Smooth muscle cell of the pulmonary artery (primary cell): Measurements from ENCODE around the gene RALGAPA2. TPM values are rescaled to one million over a fixed set of nuclear protein-coding genes. Genes with fewer than 3 reads are reported as not detected.

Experiments used
- total RNA-seq: library from RNA; depleted of rRNA; stranded (reverse); fragments of >200 nt; gene quantifications from 2 replicates; pipeline ENCODE4 v1.2.3, GENCODE V29; 2014

Gene RALGAPA2
- 10.6 and 13.3 TPM in 2 replicates for total RNA-seq

DNA sequence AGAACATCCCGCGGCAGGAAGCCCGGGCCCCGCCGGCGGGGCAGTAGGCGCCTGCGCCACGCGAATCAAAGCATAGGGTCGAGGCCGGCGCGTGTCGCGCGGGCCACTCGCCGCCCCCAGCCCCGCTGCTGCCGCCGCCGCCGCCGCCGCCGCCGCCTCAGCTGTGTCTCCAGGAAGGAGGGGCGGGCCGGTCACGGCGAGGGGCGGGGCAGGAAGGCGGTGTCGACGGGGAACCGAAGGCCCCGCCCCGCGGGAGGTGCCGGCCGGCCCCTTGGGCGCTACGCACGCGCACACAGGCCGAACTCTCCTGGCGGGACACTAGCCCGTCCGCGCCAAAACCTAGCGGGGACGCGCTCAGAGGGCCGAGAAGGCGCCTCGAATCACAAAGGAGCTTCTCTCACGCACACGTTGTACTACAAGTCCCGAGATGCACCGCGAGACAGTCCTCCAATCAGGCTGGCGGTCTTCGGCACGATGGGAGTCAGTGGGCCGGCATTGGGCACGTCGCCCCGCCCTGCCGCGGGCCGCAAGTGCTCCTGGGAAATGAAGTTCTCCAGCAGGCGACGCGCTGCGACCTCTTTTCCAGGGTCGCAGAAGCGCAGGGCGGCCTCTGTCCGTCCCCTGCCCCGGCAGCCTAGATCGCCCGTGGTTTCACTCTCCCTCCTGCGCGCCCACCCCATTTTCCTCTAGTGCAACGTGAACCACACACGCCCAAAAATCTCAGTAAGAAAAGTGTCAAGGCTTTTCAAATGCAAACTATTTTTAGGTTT lies at the start of gene RALGAPA2:
RALGAPA2 (minus strand) TSS at position 171 of the 770 bp plus-strand sequence; CDS start at position 7, 164 bp downstream.

DNA sequence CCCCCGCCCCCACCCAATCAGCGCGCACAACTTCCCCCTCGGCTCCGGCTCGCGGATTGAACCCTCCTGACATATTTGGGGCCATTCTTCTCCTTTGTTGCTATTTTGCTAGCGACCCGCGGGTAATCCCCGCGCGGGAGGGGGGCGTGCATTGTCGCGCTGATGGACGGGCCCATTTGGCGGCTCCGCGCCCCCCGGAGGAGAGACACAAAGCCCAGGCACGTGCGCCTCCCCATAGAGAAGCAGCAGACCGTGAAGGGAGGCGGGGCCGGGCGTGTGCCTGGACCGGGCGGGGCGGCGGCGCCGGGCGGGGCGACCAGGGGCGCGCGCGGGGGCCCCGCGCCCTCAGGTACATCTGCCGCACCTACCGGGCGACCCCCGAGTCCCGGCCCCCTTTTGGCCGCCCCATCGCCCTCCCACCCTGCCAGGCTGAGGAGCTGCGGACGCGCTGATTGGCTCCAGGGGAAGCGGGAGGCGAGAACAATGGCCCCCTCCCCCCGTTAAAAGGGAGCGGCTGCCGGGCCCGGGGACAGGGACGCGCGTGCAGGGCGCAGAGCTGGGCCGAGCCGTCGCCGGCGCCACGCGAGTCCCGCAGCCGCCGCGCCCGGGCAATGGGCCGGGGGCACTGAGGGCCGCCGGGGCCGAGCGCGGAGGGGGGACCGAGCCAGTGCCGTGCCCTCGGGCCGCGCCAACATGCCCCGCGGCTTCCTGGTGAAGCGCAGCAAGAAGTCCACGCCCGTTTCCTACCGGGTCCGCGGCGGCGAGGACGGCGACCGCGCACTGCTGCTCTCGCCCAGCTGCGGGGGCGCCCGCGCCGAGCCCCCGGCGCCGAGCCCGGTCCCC lies 344.6 kb downstream of the RALGAPA2 start, which contains the start of gene INSM1:
INSM1 (plus strand) TSS at position 530 of the 843 bp plus-strand sequence; CDS start at position 694, 164 bp downstream.

